PC-9 (cell line): ENCODE measurements around the gene NOP53.

Experiments used
- EZH2 ChIP-seq: fragments of 200-600 bp; sonication (generic); IDR thresholded peaks from 2 replicates; pipeline ENCODE4 v1.8.0; 2017; ENCODE audit warnings: antibody characterized with exemption, low read depth
- TF ChIP-seq, protein P1 (sequence below): fragments of 200-600 bp; sonication (generic); conservative IDR thresholded peaks from 2 replicates; pipeline ENCODE4 v1.6.1; 2017; ENCODE audit warnings: mixed run types, antibody characterized with exemption, mild to moderate bottlenecking, moderate library complexity

DNA sequence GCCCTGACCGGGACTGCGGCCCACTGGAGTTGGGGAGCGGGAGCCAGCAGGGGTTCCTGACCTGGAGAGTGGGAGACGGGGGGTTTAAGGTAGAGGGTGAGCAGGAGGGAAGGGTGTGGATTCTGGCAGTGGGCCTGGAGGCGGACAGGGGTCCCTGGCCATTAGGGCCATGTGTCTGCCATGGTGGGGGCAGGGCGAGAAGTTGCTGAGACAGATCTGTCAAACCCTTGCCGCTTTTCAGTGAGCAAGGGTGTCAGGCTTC lies 20.9 kb downstream of the NOP53 start:
- TF ChIP-seq, protein P1, sequence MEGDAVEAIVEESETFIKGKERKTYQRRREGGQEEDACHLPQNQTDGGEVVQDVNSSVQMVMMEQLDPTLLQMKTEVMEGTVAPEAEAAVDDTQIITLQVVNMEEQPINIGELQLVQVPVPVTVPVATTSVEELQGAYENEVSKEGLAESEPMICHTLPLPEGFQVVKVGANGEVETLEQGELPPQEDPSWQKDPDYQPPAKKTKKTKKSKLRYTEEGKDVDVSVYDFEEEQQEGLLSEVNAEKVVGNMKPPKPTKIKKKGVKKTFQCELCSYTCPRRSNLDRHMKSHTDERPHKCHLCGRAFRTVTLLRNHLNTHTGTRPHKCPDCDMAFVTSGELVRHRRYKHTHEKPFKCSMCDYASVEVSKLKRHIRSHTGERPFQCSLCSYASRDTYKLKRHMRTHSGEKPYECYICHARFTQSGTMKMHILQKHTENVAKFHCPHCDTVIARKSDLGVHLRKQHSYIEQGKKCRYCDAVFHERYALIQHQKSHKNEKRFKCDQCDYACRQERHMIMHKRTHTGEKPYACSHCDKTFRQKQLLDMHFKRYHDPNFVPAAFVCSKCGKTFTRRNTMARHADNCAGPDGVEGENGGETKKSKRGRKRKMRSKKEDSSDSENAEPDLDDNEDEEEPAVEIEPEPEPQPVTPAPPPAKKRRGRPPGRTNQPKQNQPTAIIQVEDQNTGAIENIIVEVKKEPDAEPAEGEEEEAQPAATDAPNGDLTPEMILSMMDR: no peak
- TF ChIP-seq EZH2: no peak
